Epithelial cell of prostate (primary cell): ENCODE data around the gene CCDC40.

ENCODE experiments used
- DNase-seq: peaks from one replicate; pipeline ENCODE4 v3.0.0-alpha.2; 2011; ENCODE audit warnings: low read depth, low spot score
- H3K27ac ChIP-seq: fragments of 450-650 bp; 2 replicates; pipeline ENCODE4 v1.5.1; 2017; ENCODE audit warnings: mild to moderate bottlenecking

CCDC40 gene

DNA sequence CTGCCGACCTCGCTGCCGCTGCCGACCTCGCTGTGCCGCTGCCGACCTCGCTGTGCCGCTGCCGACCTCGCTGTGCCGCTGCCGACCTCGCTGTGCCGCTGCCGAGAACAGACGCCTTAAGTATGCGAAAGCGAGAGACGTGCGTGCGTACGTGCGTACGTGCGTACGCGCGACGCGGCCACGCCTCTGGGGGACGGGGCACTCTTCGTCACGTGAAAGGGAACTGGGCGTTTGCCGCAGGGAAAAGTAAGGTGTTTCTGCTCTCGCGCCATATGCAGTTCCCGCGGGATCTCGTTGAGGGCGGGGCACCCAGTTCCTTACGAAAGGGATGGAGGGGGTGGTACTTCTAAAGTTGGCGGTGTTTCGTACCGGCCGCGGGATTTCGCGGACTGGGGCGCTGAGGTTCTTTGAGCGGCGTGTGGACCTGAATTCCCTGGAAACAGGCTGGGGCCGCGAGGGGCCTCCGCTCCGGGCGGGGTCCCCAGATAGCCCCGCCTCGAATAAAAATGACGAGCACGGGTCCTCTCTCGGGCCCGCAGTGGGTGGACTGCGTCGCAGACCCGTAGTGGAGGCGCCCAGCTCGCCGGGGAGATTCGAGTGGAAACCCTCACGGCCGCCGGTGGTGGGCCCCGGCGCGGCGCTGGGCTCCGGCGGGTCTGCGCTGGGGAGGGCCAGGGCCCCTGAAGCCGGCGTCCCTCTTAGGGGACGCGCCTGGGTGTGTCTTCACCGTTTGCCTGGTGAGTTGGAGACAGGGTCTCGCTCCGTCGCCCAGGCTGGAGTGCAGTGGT is 110.8 kb downstream of the CCDC40 start, which contains the start of gene EIF4A3:
EIF4A3 (minus strand) TSS at position 94 of the 788 bp plus-strand sequence. CDS start 167 bp downstream, outside the sequence.
- peak within 1 kb of the TSS; percentile 78 for H3K27ac ChIP-seq
- peak; percentile 99 for DNase-seq
